Measurements from ENCODE around the gene PDGFD.

DNA sequence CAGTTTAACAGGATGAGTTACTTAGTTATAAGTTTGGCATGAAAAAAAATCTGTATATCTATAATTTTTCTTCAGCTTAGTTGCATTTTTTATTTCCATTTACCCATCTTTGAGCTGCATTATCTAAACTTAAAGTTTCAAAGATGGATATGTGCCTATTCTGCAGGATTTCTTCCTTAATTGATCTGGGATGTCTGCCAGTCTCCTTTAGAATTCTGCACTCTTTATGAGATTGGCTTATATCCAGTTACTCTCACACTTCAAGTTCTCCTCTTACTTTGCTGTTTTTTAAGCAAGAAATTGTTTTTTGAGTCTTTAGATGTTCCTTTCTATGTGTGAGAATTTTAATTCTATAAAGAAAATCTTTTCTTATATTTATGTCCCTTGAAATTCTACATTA is 5.1 kb upstream of the PDGFD start:
- TF ChIP-seq, protein P1, sequence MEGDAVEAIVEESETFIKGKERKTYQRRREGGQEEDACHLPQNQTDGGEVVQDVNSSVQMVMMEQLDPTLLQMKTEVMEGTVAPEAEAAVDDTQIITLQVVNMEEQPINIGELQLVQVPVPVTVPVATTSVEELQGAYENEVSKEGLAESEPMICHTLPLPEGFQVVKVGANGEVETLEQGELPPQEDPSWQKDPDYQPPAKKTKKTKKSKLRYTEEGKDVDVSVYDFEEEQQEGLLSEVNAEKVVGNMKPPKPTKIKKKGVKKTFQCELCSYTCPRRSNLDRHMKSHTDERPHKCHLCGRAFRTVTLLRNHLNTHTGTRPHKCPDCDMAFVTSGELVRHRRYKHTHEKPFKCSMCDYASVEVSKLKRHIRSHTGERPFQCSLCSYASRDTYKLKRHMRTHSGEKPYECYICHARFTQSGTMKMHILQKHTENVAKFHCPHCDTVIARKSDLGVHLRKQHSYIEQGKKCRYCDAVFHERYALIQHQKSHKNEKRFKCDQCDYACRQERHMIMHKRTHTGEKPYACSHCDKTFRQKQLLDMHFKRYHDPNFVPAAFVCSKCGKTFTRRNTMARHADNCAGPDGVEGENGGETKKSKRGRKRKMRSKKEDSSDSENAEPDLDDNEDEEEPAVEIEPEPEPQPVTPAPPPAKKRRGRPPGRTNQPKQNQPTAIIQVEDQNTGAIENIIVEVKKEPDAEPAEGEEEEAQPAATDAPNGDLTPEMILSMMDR (IDR thresholded peaks at IDR 0.05) = no peak
- TF ChIP-seq POLR2A (IDR thresholded peaks at IDR 0.05) = no peak

All from thyroid gland (tissue), 4 donors.